GM23338 (cell line): Measurements from ENCODE around the gene SOX13. TPM values are rescaled to one million over a fixed set of nuclear protein-coding genes. Genes with fewer than 3 reads are reported as not detected.

ENCODE experiments used
- ATAC-seq: fragments of 200-7000 bp; cut with Tn5 transposase; 3 replicates; pipeline ENCODE4 v1.9.1; 2020
- DNase-seq: peaks from one replicate; pipeline ENCODE4 v3.0.0-alpha.2; 2015; ENCODE audit warnings: low spot score
- H2AFZ ChIP-seq: fragments of 200-600 bp; sonication (generic); 2 replicates; pipeline ENCODE4 v1.8.0; 2016; ENCODE audit warnings: antibody characterized with exemption, mild to moderate bottlenecking, moderate library complexity
- H3F3A ChIP-seq: fragments of 200-600 bp; sonication (generic); replicated peaks from 2 replicates; pipeline ENCODE4 v1.8.0; 2017; ENCODE audit warnings: antibody characterized with exemption, mixed run types, low read depth
- H3K27ac ChIP-seq: fragments of 200-600 bp; sonication (generic); 2 replicates; pipeline ENCODE4 v1.6.1; 2016; ENCODE audit warnings: low read depth
- H3K27me3 ChIP-seq: fragments of 200-600 bp; sonication (generic); 2 replicates; pipeline ENCODE4 v1.8.0; 2016; ENCODE audit warnings: mild to moderate bottlenecking, mixed run types, moderate library complexity; ENCODE audit not compliant: insufficient read depth
- H3K36me3 ChIP-seq: fragments of 200-600 bp; sonication (generic); 2 replicates; pipeline ENCODE4 v1.8.0; 2016; ENCODE audit warnings: mild to moderate bottlenecking; ENCODE audit not compliant: insufficient read depth
- H3K4me1 ChIP-seq: fragments of 200-600 bp; sonication (generic); 2 replicates; pipeline ENCODE4 v1.8.0; 2016; ENCODE audit warnings: mild to moderate bottlenecking, moderate library complexity; ENCODE audit not compliant: insufficient read depth
- H3K4me2 ChIP-seq: fragments of 200-600 bp; sonication (generic); 2 replicates; pipeline ENCODE4 v1.7.1; 2017; ENCODE audit warnings: mixed run types
- H3K4me3 ChIP-seq: fragments of 200-600 bp; sonication (generic); 2 replicates; pipeline ENCODE4 v1.6.1; 2016; ENCODE audit warnings: mixed run types
- H3K79me2 ChIP-seq: fragments of 200-600 bp; sonication (generic); replicated peaks from 2 replicates; pipeline ENCODE4 v1.8.0; 2017; ENCODE audit warnings: mild to moderate bottlenecking; ENCODE audit not compliant: insufficient read depth
- H3K9me2 ChIP-seq: fragments of 200-600 bp; sonication (generic); 2 replicates; pipeline ENCODE4 v1.8.0; 2017; ENCODE audit not compliant: insufficient read depth
- H4K20me1 ChIP-seq: fragments of 200-600 bp; sonication (generic); replicated peaks from 2 replicates; pipeline ENCODE4 v1.8.0; 2017; ENCODE audit warnings: mild to moderate bottlenecking; ENCODE audit not compliant: insufficient read depth
- H3K27ac Mint-ChIP-seq: 2 replicates; pipeline ENCODE4 v1.8.0; 2020; ENCODE audit warnings: inconsistent platforms, mild to moderate bottlenecking, moderate library complexity, mixed read lengths
- H3K27me3 Mint-ChIP-seq: 3 replicates; pipeline ENCODE4 v1.8.0; 2022; ENCODE audit warnings: low read depth, mild to moderate bottlenecking, moderate library complexity, mixed read lengths, inconsistent platforms; ENCODE audit not compliant: insufficient read depth, poor library complexity
- H3K36me3 Mint-ChIP-seq: 3 replicates; pipeline ENCODE4 v1.8.0; 2021; ENCODE audit warnings: low read depth, mild to moderate bottlenecking, inconsistent platforms, moderate library complexity, mixed read lengths
- H3K4me1 Mint-ChIP-seq: 3 replicates; pipeline ENCODE4 v1.8.0; 2020; ENCODE audit warnings: mild to moderate bottlenecking, inconsistent platforms, mixed read lengths
- H3K4me3 Mint-ChIP-seq: 3 replicates; pipeline ENCODE4 v1.8.0; 2021; ENCODE audit warnings: moderate library complexity, mild to moderate bottlenecking, inconsistent platforms, mixed read lengths
- H3K9me3 Mint-ChIP-seq: 3 replicates; pipeline ENCODE4 v1.8.0; 2020; ENCODE audit warnings: moderate library complexity, mild to moderate bottlenecking, inconsistent platforms, mixed read lengths
- CREB1 ChIP-seq: fragments of 250-450 bp; sonication (Bioruptor Pico); IDR thresholded peaks from 2 replicates; pipeline ENCODE4 v1.5.0; 2020; ENCODE audit warnings: low read depth, mild to moderate bottlenecking, moderate library complexity
- CTCF ChIP-seq, 2 experiments: fragments of 200-600 bp in 1 of 2; sonication (generic) in 1 of 2; conservative IDR thresholded peaks; 2 replicates each; pipeline versions ENCODE4 v1.5.1 to v1.6.1; 2016 to 2017; ENCODE audit warnings: antibody characterized with exemption in 2 of 2, low read depth in 2 of 2, mild to moderate bottlenecking in 2 of 2, moderate library complexity in 1 of 2
- EZH2 ChIP-seq: fragments of 200-600 bp; sonication (generic); IDR thresholded peaks from one replicate; pipeline ENCODE4 v1.8.0; 2017; ENCODE audit warnings: antibody characterized with exemption, mild to moderate bottlenecking, low read depth; ENCODE audit not compliant: unreplicated experiment
- EZH2phosphoT487 ChIP-seq: fragments of 200-600 bp; sonication (generic); IDR thresholded peaks from one replicate; pipeline ENCODE4 v1.8.1; 2018; ENCODE audit warnings: antibody characterized with exemption; ENCODE audit not compliant: unreplicated experiment
- NANOG ChIP-seq: IDR thresholded peaks from 2 replicates; pipeline ENCODE4 v1.6.1; 2016; ENCODE audit warnings: antibody characterized with exemption, borderline replicate concordance
- POLR2AphosphoS5 ChIP-seq: IDR thresholded peaks from 2 replicates; pipeline ENCODE4 v1.6.1; 2016; ENCODE audit warnings: antibody characterized with exemption, low read depth
- REST ChIP-seq: IDR thresholded peaks from one replicate; pipeline ENCODE4 v1.6.1; 2018; ENCODE audit warnings: antibody characterized with exemption; ENCODE audit not compliant: unreplicated experiment
- STAT1 ChIP-seq: IDR thresholded peaks from one replicate; pipeline ENCODE4 v1.6.1; 2016; ENCODE audit warnings: antibody characterized with exemption; ENCODE audit not compliant: unreplicated experiment
- ZNF114 ChIP-seq: fragments of 250-450 bp; sonication (Bioruptor Pico); IDR thresholded peaks from 2 replicates; pipeline ENCODE4 v1.5.0; 2020; ENCODE audit warnings: mild to moderate bottlenecking, moderate library complexity
- ZNF331 ChIP-seq: fragments of 250-450 bp; sonication (Bioruptor Pico); IDR thresholded peaks from 2 replicates; pipeline ENCODE4 v1.5.0; 2020; ENCODE audit warnings: low read depth, mild to moderate bottlenecking, moderate library complexity
- polyA plus RNA-seq: library from polyadenylated mRNA; unstranded; fragments of >200 nt; fragmentation: Nextera tagmentation; extraction: Ambion mirVana; gene quantifications from 2 replicates; pipeline ENCODE4 v1.2.1, GENCODE V29; 2016
- total RNA-seq: library from RNA; depleted of rRNA; stranded (reverse); fragments of >200 nt; shearing (Covaris generic); gene quantifications from 2 replicates; pipeline ENCODE4 v1.2.3, GENCODE V29; 2014

The SOX13 gene
- total and polyA plus RNA-seq, 2 experiments from 2014 or later: 28.6 to 123 TPM

GRCh38 chr1:204124639-204125038 is 51.7 kb downstream of the SOX13 start (continued):
- TF ChIP-seq REST: no peak
- no peak for TF ChIP-seq NANOG
- TF ChIP-seq CREB1 (CRISPR knock-in tag): no peak
- no peak for TF ChIP-seq CTCF (conservative IDR thresholded peaks at IDR 0.05; ENCODE audit: low read depth in 2 of 2)

DNA sequence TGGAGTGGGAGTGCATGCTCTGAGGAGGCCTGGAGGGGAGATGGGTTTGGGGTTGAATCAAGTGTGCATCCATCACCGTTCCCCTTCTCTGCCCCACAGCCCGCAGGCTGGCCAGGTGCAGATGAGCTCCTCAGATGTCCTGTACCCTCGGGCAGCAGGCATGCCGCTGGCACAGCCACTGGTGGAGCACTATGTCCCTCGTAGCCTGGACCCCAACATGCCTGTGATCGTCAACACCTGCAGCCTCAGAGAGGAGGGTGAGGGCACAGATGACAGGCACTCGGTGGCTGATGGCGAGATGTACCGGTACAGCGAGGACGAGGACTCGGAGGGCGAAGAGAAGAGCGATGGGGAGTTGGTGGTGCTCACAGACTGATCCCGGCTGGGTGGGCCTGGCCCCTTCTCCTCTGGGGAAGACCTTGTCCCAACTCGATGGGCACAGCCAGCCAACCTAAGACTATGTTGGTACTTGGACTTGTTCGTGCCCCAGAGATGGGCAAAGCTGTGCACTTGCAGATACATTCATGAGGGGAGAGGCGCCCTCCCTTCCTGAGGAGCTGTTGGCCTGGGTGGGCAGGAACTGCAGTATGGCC is 52.9 kb downstream of the SOX13 start:
- Histone ChIP-seq H3F3A (0 out of 2 replicates have a peak, but pooled peaks cover 25% of the 10 kb centered on the region), H3K9me2 (no peaks in the 10 kb centered on the region), H3K4me1 (peaks cover 25% of the 10 kb centered on the region), H3K36me3 (peaks cover 33% of the 10 kb centered on the region), H3K79me2 (no peaks in the 10 kb centered on the region), H2AFZ (no peak overlapping the region), H4K20me1 (peaks cover 20% of the 10 kb centered on the region), H3K27me3 (no peaks in the 10 kb centered on the region), H3K4me3 (no peak overlapping the region), H3K27ac (no peak overlapping the region), H3K4me2 (no peak overlapping the region)
- H3K9me3 Mint-ChIP-seq: no peaks in the 10 kb centered on the region
- H3K4me1 Mint-ChIP-seq: peaks cover 45% of the 10 kb centered on the region
- peaks cover 63% of the 10 kb centered on the region for H3K36me3 Mint-ChIP-seq
- H3K27me3 Mint-ChIP-seq: peaks cover 16% of the 10 kb centered on the region
- ATAC-seq (no peak), DNase-seq (no peak)
- H3K4me3 Mint-ChIP-seq: no peak overlapping the region; the same call in 2 of the 3 replicates
- no peak overlapping the region for H3K27ac Mint-ChIP-seq
- TF ChIP-seq POLR2AphosphoS5 (no peak; the same call in 1 of the 2 replicates), CTCF (conservative IDR thresholded peaks at IDR 0.05; ENCODE audit: low read depth in 2 of 2) (no peak), EZH2phosphoT487 (no peak), EZH2 (no peak), REST (no peak), NANOG (no peak), STAT1 (no peak), ZNF331 (CRISPR knock-in tag) (no peak), ZNF114 (CRISPR knock-in tag) (no peak)
